Fibroblast of lung (primary cell): ENCODE data around the gene RBM39.

ENCODE experiments used
- EZH2 ChIP-seq: IDR thresholded peaks from 2 replicates; pipeline ENCODE4 v1.5.1; 2012; ENCODE audit warnings: low read length, control low read depth, mild to moderate bottlenecking; ENCODE audit errors: missing control alignments
- TF ChIP-seq, protein P1 (sequence below), 2 donors: IDR thresholded peaks in 1 of 2; conservative IDR thresholded peaks in 1 of 2; 1 replicate in 1 of 2; 2 replicates in 1 of 2; pipeline ENCODE4 v1.5.1; 2011 to 2012; ENCODE audit warnings: low read length in 2 of 2, control low read depth in 1 of 2, inconsistent platforms in 1 of 2, low read depth in 1 of 2, mild to moderate bottlenecking in 1 of 2

DNA sequence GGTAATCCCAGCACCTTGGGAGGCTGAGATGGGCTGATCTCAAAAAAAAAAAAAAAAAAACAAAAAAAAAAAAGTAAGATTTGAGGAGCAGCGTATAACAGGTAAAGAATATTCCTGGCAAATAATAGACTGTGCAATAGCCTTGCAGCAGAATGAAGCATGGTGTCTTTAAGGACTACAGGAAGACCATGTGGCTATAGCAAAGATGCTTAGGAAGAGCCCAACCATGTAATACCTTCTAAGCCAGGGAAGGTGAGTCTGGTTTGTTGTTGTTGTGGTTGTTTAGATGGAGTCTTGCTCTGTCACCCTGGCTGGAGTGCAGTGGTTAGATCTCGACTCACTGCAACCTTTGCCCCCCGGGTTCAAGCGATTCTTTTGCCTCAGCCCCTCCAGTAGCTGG is 14.3 kb upstream of the RBM39 start:
- TF ChIP-seq, protein P1, sequence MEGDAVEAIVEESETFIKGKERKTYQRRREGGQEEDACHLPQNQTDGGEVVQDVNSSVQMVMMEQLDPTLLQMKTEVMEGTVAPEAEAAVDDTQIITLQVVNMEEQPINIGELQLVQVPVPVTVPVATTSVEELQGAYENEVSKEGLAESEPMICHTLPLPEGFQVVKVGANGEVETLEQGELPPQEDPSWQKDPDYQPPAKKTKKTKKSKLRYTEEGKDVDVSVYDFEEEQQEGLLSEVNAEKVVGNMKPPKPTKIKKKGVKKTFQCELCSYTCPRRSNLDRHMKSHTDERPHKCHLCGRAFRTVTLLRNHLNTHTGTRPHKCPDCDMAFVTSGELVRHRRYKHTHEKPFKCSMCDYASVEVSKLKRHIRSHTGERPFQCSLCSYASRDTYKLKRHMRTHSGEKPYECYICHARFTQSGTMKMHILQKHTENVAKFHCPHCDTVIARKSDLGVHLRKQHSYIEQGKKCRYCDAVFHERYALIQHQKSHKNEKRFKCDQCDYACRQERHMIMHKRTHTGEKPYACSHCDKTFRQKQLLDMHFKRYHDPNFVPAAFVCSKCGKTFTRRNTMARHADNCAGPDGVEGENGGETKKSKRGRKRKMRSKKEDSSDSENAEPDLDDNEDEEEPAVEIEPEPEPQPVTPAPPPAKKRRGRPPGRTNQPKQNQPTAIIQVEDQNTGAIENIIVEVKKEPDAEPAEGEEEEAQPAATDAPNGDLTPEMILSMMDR (conservative IDR thresholded peaks at IDR 0.05 in 1 of 2, IDR thresholded peaks at IDR 0.05 in 1 of 2; ENCODE audit: low read depth in 1 of 2, low read length in 2 of 2), result no peak
- TF ChIP-seq EZH2, result no peak
